Liver (tissue), 9 donors: ENCODE measurements around the gene KCNQ5. TPM values are rescaled to one million over a fixed set of nuclear protein-coding genes. Genes with fewer than 3 reads are reported as not detected.

ENCODE experiments used
- DNase-seq: peaks from one replicate; pipeline ENCODE4 v3.0.0-alpha.2; 2017; ENCODE audit warnings: low spot score
- H3K27ac ChIP-seq, 2 donors: one replicate each; pipeline ENCODE4 v1.7.0; 2013; ENCODE audit warnings: inconsistent platforms in 2 of 2, low read length in 2 of 2, control low read depth in 1 of 2, low read depth in 1 of 2, mild to moderate bottlenecking in 1 of 2
- H3K27me3 ChIP-seq, 4 donors: one replicate each; pipeline versions ENCODE4 v1.6.1 to v1.7.0; 2013; ENCODE audit warnings: low read length in 3 of 4, inconsistent platforms in 1 of 4, mild to moderate bottlenecking in 1 of 4, moderate library complexity in 1 of 4; ENCODE audit not compliant: control insufficient read depth in 4 of 4, insufficient read depth in 4 of 4
- H3K36me3 ChIP-seq, 4 donors: one replicate each; pipeline versions ENCODE4 v1.6.1 to v1.7.0; 2013; ENCODE audit warnings: low read length in 3 of 4, mild to moderate bottlenecking in 3 of 4, low read depth in 1 of 4, moderate library complexity in 1 of 4; ENCODE audit not compliant: control insufficient read depth in 4 of 4, insufficient read depth in 3 of 4
- H3K4me1 ChIP-seq, 4 donors: one replicate each; pipeline versions ENCODE4 v1.6.1 to v1.7.0; 2013; ENCODE audit warnings: low read length in 3 of 4, mild to moderate bottlenecking in 3 of 4, moderate library complexity in 1 of 4; ENCODE audit not compliant: control insufficient read depth in 4 of 4, insufficient read depth in 4 of 4
- H3K4me3 ChIP-seq, 3 donors: one replicate each; pipeline versions ENCODE4 v1.6.1 to v1.7.0; 2013; ENCODE audit warnings: low read length in 3 of 3, control low read depth in 1 of 3, low read depth in 1 of 3, mild to moderate bottlenecking in 1 of 3
- H3K9ac ChIP-seq, 2 donors: one replicate each; pipeline ENCODE4 v1.7.0; 2013; ENCODE audit warnings: low read length in 2 of 2, mild to moderate bottlenecking in 2 of 2, moderate library complexity in 2 of 2, control low read depth in 1 of 2, low read depth in 1 of 2
- H3K9me3 ChIP-seq, 4 donors: one replicate each; pipeline versions ENCODE4 v1.6.1 to v1.7.0; 2013; ENCODE audit warnings: low read length in 3 of 4; ENCODE audit not compliant: control insufficient read depth in 4 of 4
- EGR1 ChIP-seq, 2 donors: IDR thresholded peaks; 2 replicates each; pipeline ENCODE4 v1.6.1; 2016 to 2018; ENCODE audit warnings: antibody characterized with exemption in 2 of 2, low read depth in 2 of 2
- FOXA2 ChIP-seq: IDR thresholded peaks from 2 replicates; pipeline ENCODE4 v1.6.1; 2016; ENCODE audit warnings: antibody characterized with exemption
- GABPA ChIP-seq, 2 donors: IDR thresholded peaks in 1 of 2; conservative IDR thresholded peaks in 1 of 2; 2 replicates each; pipeline ENCODE4 v1.6.1; 2016; ENCODE audit warnings: antibody characterized with exemption in 2 of 2, mild to moderate bottlenecking in 1 of 2, moderate library complexity in 1 of 2
- HNF4G ChIP-seq: IDR thresholded peaks from 2 replicates; pipeline ENCODE4 v1.6.1; 2016; ENCODE audit warnings: antibody characterized with exemption
- JUND ChIP-seq, 2 donors: IDR thresholded peaks; 2 replicates each; pipeline ENCODE4 v1.6.1; 2016; ENCODE audit warnings: antibody characterized with exemption in 2 of 2
- NR2F2 ChIP-seq: IDR thresholded peaks from 2 replicates; pipeline ENCODE4 v1.6.1; 2016; ENCODE audit warnings: antibody characterized with exemption
- RAD21 ChIP-seq, 2 donors: IDR thresholded peaks; 2 replicates each; pipeline ENCODE4 v1.6.1; 2016; ENCODE audit warnings: antibody characterized with exemption in 2 of 2, mild to moderate bottlenecking in 2 of 2
- RXRA ChIP-seq, 2 donors: IDR thresholded peaks; 2 replicates each; pipeline ENCODE4 v1.6.1; 2017 to 2018; ENCODE audit warnings: antibody characterized with exemption in 2 of 2, mild to moderate bottlenecking in 1 of 2
- SP1 ChIP-seq: IDR thresholded peaks from 2 replicates; pipeline ENCODE4 v1.6.1; 2018; ENCODE audit warnings: antibody characterized with exemption, mild to moderate bottlenecking
- TAF1 ChIP-seq: conservative IDR thresholded peaks from 2 replicates; pipeline ENCODE4 v1.6.1; 2016; ENCODE audit warnings: antibody characterized with exemption, mild to moderate bottlenecking
- YY1 ChIP-seq: IDR thresholded peaks from 2 replicates; pipeline ENCODE4 v1.6.1; 2016; ENCODE audit warnings: antibody characterized with exemption, mild to moderate bottlenecking
- WGBS: extraction: QIAGEN DNeasy Blood & Tissue Kit; methylation state at CpG from one replicate; pipeline ENCODE4 v1.1.7; 2013; 5-methylcytosine and 5-hydroxymethylcytosine counted together
- polyA plus RNA-seq, 2 donors: library from polyadenylated mRNA; stranded (reverse) in 1 of 2; unstranded in 1 of 2; fragments of 200-250 nt in 1 of 2; fragments of >200 nt in 1 of 2; fragmentation: Nextera tagmentation in 1 of 2; extraction: Ambion mirVana in 1 of 2; gene quantifications; one replicate each; pipeline versions ENCODE4 v1.2.1 to v1.2.3, GENCODE V29; 2013 to 2015
- total RNA-seq, 2 donors: library from RNA; depleted of rRNA; stranded (reverse); fragments of >200 nt; gene quantifications; one replicate each; pipeline ENCODE4 v1.2.3, GENCODE V29; 2014
- TF ChIP-seq, protein P1 (sequence below): IDR thresholded peaks from 2 replicates; pipeline ENCODE4 v1.6.1; 2016; ENCODE audit warnings: antibody characterized with exemption
- TF ChIP-seq, protein P2 (sequence below): IDR thresholded peaks from 2 replicates; pipeline ENCODE4 v1.6.1; 2016; ENCODE audit warnings: antibody characterized with exemption
- TF ChIP-seq, protein P3 (sequence below): fragments of 150-350 bp; IDR thresholded peaks from 2 replicates; pipeline ENCODE4 v1.5.1; 2017; ENCODE audit warnings: improper control_type of control experiment, low read depth, low read length; ENCODE audit not compliant: missing input control
- TF ChIP-seq, protein P4 (sequence below): IDR thresholded peaks from 2 replicates; pipeline ENCODE4 v1.6.1; 2016; ENCODE audit warnings: antibody characterized with exemption, mild to moderate bottlenecking
- TF ChIP-seq, protein P5 (sequence below): IDR thresholded peaks from 2 replicates; pipeline ENCODE4 v1.6.1; 2016; ENCODE audit warnings: antibody characterized with exemption
- donor health status: healthy.
- donor health status: healthy.
- donor health status: healthy.
- donor health status: healthy.
- donor health status: healthy.

KCNQ5 gene
- total and polyA plus RNA-seq, 4 donors, result 0.02 to 1.1 (median 0.15) TPM

DNA sequence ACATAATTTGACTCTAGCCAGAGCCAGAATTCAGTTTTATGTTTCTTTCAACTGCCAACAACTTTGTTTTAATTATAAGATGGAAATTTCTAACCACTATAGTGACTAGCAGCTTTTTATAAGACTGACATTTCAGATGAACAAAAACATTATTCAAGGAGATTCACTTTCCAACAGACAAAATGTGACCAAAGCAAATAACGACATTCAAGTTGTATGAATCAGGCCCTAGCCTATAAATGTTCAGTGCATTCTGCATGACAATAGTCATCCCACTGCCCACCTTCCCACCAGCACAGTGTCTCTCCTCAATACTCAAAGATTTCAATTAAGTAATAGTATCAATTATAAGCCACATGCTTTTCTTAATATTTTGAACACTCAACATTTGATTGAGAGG lies 402.7 kb downstream of the KCNQ5 start:
- no peak overlapping the region for H3K9ac ChIP-seq
- DNase-seq, result no peak
- H3K4me1 ChIP-seq, result no peaks in the 10 kb centered on the region
- no peak overlapping the region for H3K27ac ChIP-seq
- TF ChIP-seq GABPA (IDR thresholded peaks at IDR 0.05 in 1 of 2, conservative IDR thresholded peaks at IDR 0.05 in 1 of 2), result no peak
- TF ChIP-seq, protein P1, sequence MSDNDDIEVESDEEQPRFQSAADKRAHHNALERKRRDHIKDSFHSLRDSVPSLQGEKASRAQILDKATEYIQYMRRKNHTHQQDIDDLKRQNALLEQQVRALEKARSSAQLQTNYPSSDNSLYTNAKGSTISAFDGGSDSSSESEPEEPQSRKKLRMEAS, result no peak
- TF ChIP-seq, protein P2, sequence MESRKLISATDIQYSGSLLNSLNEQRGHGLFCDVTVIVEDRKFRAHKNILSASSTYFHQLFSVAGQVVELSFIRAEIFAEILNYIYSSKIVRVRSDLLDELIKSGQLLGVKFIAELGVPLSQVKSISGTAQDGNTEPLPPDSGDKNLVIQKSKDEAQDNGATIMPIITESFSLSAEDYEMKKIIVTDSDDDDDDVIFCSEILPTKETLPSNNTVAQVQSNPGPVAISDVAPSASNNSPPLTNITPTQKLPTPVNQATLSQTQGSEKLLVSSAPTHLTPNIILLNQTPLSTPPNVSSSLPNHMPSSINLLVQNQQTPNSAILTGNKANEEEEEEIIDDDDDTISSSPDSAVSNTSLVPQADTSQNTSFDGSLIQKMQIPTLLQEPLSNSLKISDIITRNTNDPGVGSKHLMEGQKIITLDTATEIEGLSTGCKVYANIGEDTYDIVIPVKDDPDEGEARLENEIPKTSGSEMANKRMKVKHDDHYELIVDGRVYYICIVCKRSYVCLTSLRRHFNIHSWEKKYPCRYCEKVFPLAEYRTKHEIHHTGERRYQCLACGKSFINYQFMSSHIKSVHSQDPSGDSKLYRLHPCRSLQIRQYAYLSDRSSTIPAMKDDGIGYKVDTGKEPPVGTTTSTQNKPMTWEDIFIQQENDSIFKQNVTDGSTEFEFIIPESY, result no peak
- no peak for TF ChIP-seq RAD21 (IDR thresholded peaks at IDR 0.05)
- TF ChIP-seq, protein P3, sequence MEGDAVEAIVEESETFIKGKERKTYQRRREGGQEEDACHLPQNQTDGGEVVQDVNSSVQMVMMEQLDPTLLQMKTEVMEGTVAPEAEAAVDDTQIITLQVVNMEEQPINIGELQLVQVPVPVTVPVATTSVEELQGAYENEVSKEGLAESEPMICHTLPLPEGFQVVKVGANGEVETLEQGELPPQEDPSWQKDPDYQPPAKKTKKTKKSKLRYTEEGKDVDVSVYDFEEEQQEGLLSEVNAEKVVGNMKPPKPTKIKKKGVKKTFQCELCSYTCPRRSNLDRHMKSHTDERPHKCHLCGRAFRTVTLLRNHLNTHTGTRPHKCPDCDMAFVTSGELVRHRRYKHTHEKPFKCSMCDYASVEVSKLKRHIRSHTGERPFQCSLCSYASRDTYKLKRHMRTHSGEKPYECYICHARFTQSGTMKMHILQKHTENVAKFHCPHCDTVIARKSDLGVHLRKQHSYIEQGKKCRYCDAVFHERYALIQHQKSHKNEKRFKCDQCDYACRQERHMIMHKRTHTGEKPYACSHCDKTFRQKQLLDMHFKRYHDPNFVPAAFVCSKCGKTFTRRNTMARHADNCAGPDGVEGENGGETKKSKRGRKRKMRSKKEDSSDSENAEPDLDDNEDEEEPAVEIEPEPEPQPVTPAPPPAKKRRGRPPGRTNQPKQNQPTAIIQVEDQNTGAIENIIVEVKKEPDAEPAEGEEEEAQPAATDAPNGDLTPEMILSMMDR, result no peak
- TF ChIP-seq, protein P4, sequence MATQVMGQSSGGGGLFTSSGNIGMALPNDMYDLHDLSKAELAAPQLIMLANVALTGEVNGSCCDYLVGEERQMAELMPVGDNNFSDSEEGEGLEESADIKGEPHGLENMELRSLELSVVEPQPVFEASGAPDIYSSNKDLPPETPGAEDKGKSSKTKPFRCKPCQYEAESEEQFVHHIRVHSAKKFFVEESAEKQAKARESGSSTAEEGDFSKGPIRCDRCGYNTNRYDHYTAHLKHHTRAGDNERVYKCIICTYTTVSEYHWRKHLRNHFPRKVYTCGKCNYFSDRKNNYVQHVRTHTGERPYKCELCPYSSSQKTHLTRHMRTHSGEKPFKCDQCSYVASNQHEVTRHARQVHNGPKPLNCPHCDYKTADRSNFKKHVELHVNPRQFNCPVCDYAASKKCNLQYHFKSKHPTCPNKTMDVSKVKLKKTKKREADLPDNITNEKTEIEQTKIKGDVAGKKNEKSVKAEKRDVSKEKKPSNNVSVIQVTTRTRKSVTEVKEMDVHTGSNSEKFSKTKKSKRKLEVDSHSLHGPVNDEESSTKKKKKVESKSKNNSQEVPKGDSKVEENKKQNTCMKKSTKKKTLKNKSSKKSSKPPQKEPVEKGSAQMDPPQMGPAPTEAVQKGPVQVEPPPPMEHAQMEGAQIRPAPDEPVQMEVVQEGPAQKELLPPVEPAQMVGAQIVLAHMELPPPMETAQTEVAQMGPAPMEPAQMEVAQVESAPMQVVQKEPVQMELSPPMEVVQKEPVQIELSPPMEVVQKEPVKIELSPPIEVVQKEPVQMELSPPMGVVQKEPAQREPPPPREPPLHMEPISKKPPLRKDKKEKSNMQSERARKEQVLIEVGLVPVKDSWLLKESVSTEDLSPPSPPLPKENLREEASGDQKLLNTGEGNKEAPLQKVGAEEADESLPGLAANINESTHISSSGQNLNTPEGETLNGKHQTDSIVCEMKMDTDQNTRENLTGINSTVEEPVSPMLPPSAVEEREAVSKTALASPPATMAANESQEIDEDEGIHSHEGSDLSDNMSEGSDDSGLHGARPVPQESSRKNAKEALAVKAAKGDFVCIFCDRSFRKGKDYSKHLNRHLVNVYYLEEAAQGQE, result no peak
- no peak for TF ChIP-seq SP1
- no peak for TF ChIP-seq HNF4G
- no peak for TF ChIP-seq FOXA2
- TF ChIP-seq RXRA (IDR thresholded peaks at IDR 0.05), result no peak
- TF ChIP-seq, protein P5, sequence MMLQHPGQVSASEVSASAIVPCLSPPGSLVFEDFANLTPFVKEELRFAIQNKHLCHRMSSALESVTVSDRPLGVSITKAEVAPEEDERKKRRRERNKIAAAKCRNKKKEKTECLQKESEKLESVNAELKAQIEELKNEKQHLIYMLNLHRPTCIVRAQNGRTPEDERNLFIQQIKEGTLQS, result no peak
- TF ChIP-seq TAF1, result no peak
- no peak for TF ChIP-seq EGR1 (IDR thresholded peaks at IDR 0.05; ENCODE audit: low read depth in 2 of 2)
- H3K27me3 ChIP-seq, result no peaks in the 10 kb centered on the region
- 66% methylated on average over 1 of the region's 1 CpG for WGBS
- H3K9me3 ChIP-seq, result no peaks in the 10 kb centered on the region
- no peak overlapping the region for H3K4me3 ChIP-seq
- no peaks in the 10 kb centered on the region for H3K36me3 ChIP-seq

DNA sequence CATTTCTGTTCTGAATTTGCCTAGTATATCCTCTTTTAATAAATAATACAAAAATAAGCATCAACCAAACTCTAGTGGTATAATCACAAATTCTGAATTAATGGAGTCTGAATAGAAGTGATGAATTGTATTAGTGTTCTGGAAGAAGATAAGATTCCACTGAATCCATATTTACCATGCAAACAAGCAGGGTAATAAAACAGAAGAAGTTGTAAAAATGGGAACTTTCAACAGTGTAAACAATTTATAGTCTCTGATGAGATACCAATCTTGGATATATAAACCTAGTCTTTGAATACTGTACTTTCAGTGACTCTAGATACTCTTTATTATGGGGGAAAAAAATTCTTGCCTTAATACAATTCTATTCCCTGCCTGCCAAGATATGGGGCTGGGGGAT lies 405.8 kb downstream of the KCNQ5 start:
- no peak overlapping the region for H3K27ac ChIP-seq
- TF ChIP-seq, protein P3, result no peak
- TF ChIP-seq TAF1, result no peak
- TF ChIP-seq, protein P1, result no peak
- no peak for TF ChIP-seq FOXA2
- TF ChIP-seq, protein P5, result no peak
- no peak for TF ChIP-seq NR2F2
- TF ChIP-seq JUND (IDR thresholded peaks at IDR 0.05), result no peak
- TF ChIP-seq GABPA (IDR thresholded peaks at IDR 0.05 in 1 of 2, conservative IDR thresholded peaks at IDR 0.05 in 1 of 2), result no peak
- TF ChIP-seq RXRA (IDR thresholded peaks at IDR 0.05), result no peak
- no peak for TF ChIP-seq RAD21 (IDR thresholded peaks at IDR 0.05)
- no peak for TF ChIP-seq YY1
- TF ChIP-seq, protein P2, result no peak
- no peak for TF ChIP-seq SP1
- DNase-seq, result no peak
- no peak overlapping the region for H3K9ac ChIP-seq
- H3K4me1 ChIP-seq, result no peaks in the 10 kb centered on the region
- H3K36me3 ChIP-seq, result no peaks in the 10 kb centered on the region
- peaks cover 0 to 3% (median 0%) of the 10 kb centered on the region in 4 donors for H3K27me3 ChIP-seq
- H3K4me3 ChIP-seq, result no peak overlapping the region
- no peaks in the 10 kb centered on the region for H3K9me3 ChIP-seq
